SIG-M5 treated with dmso at 0.1 percent for 504 hours (cell line): Measurements from ENCODE around the gene SERPINA5.
"Not testable (repeated sequence)": the region's sequence is repeated elsewhere in the genome, so short reads cannot be mapped to it uniquely, and the experiment has no call there.

Source experiments
- DNase-seq: peaks from one replicate; lab custom pipeline; 2025; ENCODE audit not compliant: unreplicated experiment; lab: John Stamatoyannopoulos, UW

SERPINA5 gene

DNA sequence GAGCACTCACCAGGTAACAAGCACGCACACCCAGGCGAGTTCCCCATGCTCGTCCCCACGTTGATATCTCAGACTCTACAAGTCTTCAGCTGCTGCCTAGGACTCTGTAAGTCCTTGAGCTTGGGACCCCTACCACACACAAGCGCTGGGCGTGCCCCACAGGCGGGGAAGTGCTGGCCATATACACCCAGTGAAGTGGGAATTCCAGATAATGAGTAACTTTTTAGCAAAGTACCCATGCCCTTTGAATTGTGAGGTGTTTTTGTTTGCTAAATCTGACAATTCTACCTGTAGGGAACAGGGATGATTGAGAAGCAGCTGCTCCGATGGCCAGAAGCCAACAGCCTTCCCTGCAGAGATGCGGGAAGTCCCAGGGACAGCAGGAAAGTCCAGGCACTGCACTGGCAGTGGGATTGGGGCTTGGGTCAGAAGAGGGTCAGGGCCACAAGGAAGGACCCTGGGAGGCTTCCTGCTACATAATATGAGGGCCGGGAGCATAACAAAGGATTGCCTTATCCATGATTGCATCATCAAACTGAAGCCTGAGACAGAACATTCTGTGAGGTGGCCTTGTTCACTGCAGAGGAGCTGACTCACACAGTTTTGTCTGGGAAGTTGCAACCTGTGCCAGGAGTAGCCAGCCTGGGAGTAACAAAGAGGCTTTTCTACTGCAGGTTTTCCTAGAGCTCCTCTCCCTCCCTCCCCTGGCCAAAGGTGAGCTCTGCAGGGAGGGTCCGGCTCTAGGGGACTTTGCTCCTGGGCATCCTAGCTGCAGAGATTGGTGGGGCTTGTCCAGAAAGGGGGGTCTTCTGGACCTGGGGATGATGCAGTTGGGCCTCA, 17.8 kb downstream of the SERPINA5 start:
- DNase-seq, result peak; percentile 63

DNA sequence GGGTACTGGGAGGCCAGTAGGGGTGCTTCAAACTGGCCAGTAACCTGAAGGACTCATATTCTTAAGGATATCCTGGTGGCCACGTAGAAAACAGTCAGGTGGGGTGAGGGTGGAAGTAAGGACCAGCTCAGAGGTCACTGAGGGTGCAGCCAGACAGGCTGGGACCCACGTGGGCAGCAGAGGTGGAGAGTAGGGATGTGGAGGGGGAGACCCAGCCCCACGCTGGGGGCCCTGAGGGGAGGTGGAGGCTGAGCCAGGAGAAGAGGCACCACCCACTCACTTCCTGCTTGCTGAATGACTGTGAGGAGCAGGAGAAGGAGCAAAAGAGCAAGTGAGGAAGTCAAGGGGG, 18.4 kb downstream of the SERPINA5 start:
- DNase-seq, result no peak

GRCh38 chr14:94600148-94600545, 18.9 kb downstream of the SERPINA5 start:
- DNase-seq, result no peak

- no peak for DNase-seq
Measured at GRCh38 chr14:94601884-94602391, 20.7 kb downstream of the SERPINA5 start.

GRCh38 chr14:94602722-94603121, 21.5 kb downstream of the SERPINA5 start:
- no peak for DNase-seq

DNA sequence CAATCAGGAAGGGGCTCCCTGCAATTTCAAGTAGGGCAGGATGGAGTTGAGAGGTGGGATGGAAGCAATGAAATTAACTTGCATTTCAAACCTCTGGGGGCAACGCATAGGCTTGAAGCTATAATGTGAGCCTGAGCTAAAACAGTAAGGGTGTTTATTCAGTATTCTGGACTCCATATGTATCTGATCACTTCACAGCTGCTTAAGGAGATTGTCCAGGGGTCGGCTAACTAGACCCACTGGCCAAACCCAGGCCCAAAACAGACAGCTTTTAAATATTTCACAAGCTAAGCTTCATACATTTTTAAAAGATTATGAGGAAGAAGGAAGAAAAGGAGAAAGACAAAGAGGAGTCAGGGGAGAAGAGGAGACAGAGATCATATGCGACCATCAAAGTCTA, 24.1 kb downstream of the SERPINA5 start:
- DNase-seq, result no peak

GRCh38 chr14:94608966-94609365, 27.7 kb downstream of the SERPINA5 start:
- DNase-seq, result not testable (repeated sequence)

DNA sequence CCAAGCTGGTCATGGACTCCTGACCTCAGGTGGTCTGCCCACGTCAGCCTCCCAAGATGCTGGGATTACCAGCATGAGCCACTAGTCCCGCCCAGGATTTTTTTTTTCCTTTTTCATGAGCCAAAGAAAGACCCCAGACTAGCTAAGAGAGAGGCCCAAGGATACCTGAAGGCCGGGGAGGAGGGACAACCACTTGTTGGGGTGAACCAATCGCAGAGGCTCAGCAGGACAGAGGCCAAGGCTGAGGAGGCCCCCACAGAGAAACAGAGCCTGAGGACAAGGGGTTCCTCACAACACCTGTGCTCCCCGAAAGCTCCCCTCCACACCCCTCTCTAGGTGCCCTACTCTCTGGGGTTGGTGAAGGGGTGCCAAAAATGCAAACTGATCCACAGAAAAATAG, 30.0 kb downstream of the SERPINA5 start:
- DNase-seq, result no peak

GRCh38 chr14:94612174-94612573, 30.9 kb downstream of the SERPINA5 start, which contains the start of gene SERPINA3:
Gene SERPINA3, plus strand, starts transcription at chr14:94612391. Its CDS starts 2,051 bp downstream, at chr14:94614442.
- no peak for DNase-seq

GRCh38 chr14:94612580-94613554, 31.6 kb downstream of the SERPINA5 start:
- no peak for DNase-seq

DNA sequence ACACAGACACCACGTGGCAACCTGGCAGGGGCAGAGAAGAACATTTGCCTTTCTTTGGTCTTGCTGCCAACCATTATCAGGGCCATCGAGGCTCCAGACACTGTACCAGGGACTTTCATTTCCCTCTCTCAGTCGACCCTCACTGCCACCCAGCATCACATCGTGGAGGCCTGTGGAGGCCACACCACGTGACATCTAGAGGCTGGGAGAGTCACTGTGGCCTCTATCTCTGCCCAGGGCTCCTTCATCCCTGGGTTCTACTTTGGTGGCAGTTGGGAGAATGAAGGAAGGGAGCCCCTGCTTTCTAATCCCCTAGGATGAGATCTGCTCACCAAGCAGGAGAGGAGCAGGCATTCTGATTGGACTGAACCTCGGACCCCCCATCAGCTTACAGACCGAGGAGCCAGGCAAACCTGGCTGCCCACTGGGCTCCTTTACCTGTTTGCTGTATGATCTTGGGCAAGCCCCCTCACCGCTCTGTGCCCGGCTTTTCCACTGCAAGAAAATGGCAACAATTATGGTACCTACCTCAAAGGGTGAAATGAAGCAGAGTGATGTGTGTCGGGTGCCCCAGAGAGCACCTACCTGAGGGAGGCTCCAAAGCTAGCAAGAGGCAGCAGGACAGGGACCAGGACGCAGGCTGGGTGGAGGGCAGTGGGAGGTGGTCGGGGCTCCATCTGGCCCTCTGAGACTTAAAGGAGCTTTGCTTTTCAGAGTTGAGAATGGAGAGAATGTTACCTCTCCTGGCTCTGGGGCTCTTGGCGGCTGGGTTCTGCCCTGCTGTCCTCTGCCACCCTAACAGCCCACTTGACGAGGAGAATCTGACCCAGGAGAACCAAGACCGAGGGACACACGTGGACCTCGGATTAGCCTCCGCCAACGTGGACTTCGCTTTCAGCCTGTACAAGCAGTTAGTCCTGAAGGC, 32.8 kb downstream of the SERPINA5 start:
- no peak for DNase-seq

GRCh38 chr14:94614802-94615201, 33.6 kb downstream of the SERPINA5 start:
- DNase-seq, result no peak

- DNase-seq, result no peak
Measured at GRCh38 chr14:94615254-94615653, 34.0 kb downstream of the SERPINA5 start.

DNA sequence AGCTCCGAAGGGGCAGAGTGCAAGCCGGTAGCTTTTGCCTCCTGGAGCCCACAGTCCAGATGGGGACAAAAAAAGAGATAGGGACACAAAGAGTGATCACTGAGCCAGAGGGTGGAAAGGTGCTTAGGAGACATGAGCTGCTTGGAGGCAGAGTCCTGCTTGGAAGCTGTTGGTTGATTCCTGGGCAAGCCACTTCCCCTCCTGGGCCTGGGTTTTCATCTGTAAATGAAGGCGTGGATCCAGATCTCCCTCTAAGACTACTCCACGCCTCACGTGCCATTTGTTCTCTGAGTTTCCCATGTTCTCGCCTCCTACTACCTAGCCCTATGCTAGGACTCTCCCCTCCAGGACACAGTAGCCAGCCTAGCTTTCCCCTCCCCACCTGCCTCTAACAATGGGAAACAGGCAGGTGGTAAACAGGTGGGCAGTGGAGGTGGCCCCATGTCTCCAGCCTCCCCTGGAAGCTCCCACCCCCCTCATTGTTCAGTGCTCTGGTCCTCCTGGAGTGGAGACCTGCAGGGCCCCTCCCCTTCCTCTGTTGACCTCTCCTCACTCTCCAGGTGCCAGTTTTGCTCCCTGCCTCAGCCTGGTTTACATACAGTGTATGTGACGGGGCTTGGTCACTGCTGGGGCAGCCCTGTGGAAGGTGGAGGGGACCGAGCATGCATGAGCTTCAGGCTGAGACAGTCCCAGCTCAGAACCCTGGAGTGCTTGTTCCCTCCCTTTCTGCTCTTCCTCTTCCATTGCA, 34.8 kb downstream of the SERPINA5 start:
- DNase-seq, result no peak

DNA sequence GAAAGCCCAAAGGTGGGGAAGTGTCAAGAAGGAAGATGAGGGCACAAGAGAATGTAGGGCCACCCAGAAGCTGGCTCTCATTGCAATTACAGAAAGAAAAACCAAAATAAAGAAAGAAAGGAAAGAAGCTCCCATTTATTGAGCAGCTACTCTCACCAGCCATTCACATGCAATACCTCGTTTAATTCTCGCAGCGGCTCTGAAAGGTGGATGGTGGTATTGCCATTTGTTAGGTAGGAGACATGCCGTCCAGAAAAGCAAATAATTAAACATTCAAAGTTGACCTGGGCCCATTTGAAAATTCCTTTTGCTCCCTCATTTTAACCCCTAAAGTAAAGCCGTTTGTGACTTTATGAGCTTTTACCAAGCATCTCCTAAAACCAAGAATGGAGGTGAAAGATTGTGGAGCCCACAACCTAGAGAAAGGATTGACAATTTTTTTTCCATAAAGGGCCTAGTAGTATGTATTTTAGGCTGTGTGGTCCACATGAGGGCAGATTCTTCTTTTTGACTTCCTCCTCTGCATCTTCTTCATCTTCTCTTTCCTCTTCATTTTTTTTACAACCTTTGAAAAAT, 36.2 kb downstream of the SERPINA5 start:
- no peak for DNase-seq

DNA sequence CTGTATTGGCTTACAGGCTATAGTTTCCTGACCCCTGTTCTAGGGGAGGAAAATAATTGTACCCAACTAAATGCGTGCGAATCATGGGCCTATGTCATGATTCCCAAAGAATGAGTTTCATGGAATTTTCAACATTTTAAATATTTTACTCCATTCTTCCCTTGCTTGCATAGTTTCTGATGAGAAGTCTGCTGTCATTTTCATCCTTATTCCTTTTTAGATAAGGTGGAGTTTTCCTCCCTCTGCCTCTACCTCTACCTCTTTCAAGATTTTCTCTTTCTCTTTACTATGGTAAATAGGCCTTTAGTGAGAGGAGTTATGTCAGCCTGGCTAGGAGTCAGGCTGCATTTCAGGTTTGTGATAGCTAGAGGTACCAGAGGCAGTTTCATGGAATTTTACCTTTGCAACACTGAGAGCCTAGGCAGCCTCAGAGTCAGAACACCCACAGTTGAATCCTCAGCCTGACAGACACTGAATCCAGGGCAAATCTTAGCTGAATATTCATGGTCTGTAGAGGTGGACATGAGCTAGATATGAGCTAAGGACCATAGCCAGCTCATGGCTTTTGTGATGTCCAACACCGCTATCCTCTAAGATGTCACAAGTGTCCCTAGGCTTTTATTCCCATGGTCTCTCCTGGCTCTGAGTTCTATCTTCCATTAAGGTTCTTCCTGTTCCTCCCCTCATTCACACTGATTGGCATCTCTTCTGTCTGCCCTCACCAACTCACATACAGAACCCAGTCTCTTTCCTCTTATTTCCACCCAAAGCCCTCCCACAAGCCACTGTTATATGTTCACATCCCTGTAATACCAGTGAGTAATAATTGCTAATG, 37.0 kb downstream of the SERPINA5 start:
- no peak for DNase-seq

GRCh38 chr14:94619297-94619696, 38.1 kb downstream of the SERPINA5 start:
- DNase-seq, result no peak

DNA sequence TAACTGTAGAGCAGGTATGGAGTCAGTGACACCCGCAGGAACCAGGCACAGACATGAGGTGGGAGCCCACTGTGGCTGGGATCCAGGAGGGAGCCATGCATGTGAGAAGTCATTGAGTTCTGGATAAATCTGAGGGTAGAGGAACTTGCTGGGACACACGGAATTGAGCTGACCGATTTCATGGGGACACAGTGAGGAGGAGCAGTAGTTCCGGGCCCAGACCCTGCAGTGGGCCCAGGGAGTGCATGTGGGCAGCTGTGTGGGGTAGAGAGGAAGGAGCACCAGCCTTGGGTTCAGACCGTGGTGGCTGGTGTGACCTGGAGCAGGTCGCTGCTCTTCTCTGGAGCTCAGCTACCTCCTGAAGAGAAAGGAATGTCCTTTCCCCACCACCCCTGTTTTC, 39.4 kb downstream of the SERPINA5 start:
- no peak for DNase-seq
